GM21390 (cell line): Measurements from ENCODE around the gene MAPK8.
A peak's percentile ranks its signal among the peaks of the same experiment; 100 is the strongest.

Experiments
- ATAC-seq: cut with Tn5 transposase; IDR thresholded peaks from one replicate; pipeline ENCODE4 v1.9.1; 2021; ENCODE audit not compliant: unreplicated experiment

Gene MAPK8

DNA sequence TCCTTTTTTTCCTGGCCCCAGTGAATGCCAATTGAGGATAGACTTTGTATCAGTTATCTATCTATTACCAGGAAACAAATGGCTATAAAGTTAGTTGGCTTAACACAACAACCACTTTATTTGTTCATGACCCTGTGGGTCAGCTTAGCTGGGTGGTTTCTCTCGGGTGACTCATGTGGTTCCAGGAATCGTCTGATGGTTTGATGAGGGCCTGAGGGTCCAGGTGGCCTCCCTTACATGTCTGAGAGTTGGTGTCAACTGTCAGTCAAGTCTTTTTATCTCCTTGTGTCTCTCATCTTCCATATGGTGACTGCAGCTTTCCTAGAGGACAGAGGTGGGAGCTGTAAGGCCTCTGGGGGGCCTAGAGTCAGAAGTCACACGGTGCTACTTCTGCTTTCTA lies 15.3 kb upstream of the MAPK8 start:
- ATAC-seq: no peak

DNA sequence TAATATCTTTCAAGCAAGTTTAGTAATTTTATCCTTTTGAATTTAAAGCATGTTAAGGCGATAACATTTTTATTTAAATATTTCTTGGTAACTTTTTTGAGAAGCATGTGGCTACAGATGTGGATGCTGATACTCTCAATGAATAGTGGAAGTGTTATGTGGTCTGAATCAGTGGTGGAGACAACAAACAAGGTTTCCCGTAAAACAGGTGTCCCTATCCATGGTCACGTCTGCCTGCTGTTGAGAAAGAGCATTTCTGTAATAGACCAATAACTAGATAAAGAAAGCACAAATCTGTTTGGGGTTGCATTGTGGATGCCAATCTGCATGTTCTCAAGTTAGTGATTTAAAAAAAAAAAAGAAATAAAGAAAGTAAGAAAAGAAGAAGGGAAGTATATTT lies 13.9 kb upstream of the MAPK8 start:
- no peak for ATAC-seq

DNA sequence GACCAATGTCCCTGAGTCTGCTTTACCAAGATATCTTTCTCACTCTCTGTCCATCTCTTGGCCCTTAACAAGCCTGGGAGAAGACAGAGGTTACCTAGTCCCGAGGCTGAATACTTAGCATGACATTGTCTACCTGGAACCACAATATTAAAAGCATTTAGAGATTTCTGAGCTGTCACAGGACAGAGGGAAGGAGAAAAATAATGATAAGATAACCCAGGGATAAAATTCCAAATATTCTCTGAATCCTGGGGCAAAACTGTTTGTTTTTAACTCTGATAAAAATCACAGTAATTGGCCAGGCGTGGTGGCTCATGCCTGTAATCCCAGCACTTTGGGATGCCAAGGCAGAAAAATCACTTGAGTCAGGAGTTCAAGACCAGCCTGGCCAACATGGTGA lies 12.0 kb upstream of the MAPK8 start:
- ATAC-seq: no peak

DNA sequence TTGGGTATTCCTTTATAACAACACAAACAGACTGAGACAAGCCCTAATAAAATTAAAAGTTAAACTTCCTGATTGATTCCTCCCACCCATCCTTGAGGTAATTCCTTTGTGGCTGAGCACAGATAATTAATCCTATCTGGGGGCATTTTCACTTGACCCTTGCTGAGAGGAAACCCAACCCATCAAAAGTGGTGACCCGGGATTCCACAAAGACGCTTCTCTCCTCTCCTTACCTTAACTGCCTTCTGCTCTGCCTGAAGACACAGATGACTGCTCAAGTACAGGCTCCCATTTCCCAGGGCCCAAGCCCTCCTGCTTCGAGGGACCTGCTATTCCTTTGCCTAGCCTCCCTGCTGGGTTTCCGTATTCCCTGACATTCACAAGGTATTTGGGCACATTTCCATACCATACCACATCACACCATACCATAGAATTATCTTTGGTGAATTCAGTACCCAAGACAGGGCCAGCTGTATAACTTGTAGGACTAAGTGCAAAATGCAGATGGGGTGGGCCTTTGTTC lies 9.8 kb upstream of the MAPK8 start:
- no peak for ATAC-seq

DNA sequence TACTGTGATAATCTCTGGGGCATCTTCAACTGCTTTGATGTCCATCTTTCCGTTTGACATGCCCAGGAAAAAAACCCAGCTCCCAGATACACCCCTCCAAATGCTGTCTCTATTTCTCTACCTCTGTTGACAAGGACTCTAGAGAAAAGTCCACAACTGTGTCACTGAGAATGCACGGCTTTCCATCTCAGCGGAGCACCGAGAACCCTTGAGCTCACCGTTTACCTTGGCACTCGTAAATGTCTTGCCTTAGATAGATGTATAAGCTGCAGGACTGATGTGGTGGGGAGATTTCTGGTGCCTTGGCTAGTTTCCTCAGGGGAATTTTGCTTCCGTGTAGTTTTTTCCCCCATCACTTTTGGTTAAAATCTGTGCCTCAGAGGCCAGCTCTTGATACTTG lies 7.4 kb upstream of the MAPK8 start:
- no peak for ATAC-seq

DNA sequence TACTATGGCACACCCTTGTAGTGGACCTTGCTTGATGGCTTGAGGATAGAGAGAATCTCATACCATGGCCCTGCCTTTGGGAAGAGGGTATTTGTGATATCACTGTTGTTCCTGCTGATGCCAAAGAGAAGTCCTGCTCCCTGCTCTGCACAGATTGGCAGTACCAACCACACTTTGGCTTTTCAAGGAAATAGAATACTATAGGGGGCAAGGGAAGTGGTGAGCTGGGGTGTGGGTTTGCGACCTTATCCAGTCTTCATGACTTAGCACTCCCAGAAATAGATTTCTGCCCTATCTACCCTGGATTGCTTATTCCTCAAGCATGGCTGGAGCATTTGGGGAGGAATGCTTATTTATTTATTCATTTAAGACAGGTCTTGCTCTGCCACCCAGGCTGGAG lies 6.8 kb upstream of the MAPK8 start:
- ATAC-seq: no peak

DNA sequence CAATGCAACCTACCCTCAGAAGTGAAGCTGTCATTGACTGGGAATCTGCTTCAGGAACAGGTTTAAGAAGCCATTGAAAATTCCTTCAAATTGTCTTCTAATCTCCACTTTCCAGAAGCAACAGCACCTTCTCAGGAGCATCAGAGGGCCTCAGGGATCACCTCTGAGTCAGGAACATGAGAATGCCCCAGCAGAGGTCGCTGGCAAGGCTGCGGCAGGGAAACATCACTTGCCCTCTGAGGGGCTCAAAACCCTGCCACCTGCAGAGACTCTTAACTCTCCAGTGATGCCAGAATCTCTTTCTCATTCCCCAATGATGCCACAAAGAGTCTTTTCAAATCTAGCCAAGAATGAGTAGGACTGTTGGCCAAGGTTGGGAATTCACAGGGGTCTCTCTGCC lies 5.9 kb upstream of the MAPK8 start:
- no peak for ATAC-seq

DNA sequence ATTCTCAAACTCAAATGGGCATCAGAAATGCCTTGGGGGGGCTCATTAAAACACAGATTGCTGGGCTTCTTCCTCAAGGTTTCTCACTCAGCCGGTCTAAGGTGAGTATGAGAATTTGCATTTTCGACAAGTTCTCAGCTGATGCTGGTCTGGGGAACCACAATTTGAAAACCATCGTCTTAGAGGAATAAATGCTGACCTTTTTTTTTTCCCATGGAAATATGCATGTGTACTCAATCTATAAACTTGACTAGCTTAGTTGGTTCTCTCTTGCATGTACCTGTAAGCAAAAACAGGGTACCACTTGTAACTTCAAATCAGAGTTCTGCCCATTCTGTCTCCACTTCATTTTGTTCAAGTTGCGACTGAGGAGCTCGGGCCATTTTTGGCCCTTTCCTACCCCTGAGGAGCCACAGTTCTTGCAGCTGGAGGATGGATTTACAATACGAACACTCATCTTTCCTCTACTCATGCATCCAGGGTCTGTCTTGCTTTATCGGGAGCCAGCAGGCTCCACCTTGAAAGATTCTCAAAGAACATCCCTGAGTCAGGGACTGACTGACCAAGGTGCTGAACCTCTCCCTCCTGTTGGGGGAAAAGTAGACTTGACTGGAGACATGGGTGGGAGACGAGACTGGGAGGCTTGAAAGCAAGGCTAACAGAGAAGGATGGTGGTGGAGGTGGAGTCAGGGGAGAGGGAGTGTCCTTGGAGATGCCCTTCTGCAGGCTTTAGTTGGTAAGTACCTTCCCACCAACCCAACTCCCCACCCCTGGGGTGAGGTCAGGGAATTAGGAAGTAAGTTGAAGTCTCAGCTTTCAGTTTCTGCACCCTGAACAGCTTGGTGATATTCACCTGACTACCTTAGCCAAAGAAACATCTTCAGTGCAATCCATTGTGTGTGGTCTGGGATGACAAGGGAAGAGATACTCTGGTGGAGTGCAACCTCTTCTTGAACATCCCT lies 3.7 kb upstream of the MAPK8 start:
- no peak for ATAC-seq

DNA sequence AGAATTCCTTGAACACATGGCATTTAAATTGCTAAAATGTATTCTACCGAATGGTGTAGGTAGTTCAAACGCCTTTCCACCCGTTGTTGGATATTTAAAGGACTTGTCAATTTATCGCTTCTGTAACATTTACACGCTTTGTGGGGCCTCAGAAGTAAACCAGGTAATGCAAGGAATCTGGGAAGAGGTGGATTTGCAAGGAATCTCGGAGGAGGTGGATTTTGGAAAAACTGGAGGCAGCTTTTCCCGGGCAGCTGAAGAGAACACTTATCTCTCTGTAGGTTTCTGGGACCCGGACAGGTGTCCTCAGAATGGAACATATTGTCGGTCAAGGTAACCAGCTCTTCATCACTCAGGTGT lies 592 bp upstream of the MAPK8 start:
- no peak for ATAC-seq

DNA sequence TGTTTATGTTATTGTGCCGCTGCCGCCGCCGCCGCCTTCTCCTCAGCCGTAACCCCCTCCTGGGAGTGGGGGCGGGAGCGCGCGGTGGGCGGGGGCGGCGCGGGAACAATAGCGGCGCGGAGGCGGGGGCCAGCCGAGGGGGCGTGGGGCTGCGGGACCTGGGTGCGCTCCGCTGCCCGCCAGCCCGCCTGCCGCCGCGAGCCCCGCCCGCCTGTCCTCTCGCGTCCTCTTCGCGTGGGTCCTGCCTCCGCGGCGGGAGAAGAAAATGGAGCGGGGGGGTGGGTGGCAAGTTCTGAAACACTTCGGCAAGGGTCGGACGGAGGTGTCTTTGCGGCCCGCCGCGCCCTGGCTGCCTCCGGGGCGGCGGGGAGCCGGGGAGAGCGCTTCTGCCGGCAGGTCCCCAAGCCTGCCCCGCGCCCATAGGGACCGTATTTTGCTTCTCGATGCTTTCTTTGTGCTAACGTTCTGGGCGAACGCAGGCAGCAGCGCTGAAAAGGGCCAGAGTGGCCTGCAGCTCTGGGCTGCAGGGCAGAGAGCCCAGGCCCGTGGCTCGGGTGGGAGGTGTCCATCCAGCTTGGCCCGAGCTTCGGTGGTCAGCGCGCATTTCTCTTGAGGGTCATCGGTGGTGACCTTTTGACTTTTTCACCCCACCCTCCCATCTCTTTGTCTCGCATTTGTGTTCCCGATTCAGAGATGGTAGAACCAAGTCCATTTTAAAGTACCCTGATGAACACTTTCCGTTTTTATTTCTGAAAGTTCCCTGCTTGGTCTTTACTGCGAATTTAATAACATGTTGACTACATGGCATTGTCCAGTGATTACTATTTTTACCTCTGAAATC lies 613 bp downstream of the MAPK8 start:
- ATAC-seq: peak; percentile 36

DNA sequence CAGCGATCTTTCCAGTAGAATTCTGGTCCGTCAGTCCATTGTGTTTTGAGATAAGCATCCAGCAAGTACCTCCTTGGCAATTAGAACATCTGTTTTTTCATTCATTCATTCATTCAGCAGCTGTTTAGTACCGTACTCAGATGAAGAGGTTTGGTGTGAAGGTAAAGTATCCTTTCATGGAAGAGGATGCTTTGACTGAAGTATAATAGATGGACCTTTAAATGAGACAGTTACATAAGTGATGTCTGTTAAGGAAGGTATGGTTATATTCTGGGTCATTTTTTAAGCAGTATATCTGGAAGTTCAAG lies 1.2 kb downstream of the MAPK8 start:
- no peak for ATAC-seq

DNA sequence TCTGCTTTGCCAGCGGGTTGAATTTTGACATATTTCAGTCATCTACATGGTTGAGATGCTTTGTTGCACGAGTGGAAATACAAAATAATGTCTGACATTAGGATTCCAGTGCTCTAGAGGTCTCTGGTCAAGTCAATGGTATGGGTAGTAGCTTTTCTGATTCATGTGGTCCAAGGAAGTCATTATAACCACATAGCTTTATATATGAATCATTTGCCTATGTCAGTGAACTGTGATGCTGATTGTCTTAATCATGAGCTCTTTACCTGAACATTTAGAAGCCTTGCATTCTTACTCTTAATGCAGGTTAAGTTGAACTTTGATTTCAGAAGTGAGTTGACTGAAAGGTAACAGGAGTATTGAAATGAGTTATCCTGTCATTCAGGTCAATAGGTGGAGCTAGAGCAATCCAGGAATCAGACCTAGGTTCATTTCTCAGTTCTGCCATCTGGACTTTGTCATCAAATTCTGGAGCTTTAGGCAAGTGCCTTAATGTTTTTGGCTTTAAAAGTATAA lies 3.3 kb downstream of the MAPK8 start:
- no peak for ATAC-seq

DNA sequence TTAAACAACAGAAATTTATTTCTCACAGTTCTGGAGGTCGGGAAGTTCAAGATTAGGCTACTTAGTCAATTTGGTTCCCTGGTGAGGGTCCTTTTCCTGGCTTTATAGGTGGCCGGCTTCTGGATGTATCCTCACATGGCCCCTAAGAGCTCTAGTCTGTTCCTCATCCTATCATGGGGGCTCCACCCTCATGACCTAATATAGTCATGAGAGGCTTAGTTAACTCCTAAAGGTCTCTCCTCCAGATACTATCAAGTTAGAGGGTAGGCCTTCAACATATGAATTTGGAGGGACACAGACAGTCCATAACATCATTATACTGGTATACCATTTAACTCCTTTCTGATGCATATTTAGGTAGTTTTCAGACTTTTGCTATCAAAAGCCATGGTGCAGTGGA lies 7.6 kb downstream of the MAPK8 start:
- no peak for ATAC-seq

DNA sequence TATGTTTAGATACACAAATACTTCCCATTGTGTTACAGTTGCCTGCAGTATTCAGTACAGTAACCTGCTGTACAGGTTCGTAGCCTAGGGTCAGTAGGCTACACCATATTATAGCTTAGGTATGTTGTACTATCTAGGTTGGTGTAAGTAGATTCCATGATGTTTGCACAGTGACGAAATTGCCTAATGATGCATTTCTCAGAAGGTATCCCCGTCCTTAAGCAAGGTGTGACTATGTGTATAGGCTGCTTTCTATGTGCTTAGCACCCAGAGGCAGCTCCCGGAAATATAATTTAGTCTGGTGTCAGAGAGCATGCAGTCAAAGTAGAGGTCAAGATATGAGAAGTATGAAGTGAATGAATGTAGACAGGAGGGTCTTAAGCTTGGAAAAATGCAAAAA lies 9.8 kb downstream of the MAPK8 start:
- no peak for ATAC-seq

DNA sequence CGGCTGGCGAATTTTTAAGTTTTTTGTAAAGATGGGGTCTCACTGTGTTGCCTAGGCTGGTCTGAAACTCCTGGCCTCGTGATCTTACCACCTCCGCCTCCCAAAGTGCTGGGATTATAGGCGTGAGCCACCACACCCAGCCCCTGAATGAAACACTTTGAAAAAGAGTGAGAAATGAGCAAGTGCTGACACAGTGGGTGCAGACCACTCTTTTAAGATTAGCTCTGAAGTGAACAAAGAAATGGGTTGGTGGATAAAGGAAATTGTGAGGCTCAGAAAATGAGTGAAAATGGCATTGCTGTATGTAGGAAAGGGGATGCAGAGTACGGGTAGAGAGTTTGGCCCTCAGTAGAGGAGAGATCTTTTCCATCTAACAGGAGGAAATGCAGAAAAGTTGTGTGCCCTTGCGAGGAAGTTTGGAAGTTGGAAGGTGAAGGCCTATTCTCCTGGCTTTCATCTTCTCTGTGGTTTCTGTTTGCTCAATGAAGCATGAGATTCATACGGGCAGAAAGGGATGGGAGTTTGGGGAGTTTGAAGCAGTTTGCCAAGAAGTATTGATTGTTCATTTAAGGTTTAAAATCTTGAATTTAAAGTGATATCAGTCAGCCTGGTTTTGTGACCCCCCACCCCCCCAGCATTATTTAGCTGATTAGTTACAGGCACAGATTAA lies 11.0 kb downstream of the MAPK8 start:
- no peak for ATAC-seq

DNA sequence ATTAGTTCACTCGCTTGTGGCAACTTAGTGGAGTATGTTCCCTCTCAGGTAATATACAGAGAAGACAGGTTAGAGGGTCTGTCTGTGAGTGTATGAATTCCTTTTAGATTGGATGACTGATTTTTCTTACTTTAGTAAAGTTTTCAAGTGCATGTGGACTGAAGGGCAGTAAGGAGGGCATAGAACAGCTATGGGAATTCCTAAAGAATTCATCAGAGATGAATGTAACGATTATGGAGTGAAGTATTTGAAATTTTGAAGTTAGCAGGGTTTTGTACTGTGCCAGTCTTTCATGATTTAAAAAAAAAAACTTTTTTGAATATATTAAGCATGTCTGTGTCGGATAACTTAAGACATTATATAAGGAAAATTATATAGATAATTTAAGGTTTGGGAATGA lies 15.5 kb downstream of the MAPK8 start:
- no peak for ATAC-seq

DNA sequence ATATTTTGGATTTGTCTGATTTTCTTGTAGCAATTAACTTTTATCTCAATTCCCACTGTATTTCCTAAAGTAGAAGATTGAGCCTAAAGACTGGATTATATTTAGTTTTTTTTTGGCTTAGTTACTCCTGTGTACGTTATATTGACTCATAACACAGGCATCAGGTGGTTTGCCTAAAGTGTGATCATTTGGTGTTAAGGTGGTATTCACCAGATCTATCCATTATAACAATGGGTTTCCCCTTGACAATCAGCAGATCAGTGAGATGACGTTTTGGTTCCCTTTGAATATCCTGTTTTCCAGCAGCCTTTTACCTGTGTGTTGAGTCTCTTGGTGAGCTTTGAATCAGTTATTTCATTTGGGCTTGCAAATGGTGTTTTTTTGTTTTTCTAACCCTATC lies 18.1 kb downstream of the MAPK8 start:
- no peak for ATAC-seq

DNA sequence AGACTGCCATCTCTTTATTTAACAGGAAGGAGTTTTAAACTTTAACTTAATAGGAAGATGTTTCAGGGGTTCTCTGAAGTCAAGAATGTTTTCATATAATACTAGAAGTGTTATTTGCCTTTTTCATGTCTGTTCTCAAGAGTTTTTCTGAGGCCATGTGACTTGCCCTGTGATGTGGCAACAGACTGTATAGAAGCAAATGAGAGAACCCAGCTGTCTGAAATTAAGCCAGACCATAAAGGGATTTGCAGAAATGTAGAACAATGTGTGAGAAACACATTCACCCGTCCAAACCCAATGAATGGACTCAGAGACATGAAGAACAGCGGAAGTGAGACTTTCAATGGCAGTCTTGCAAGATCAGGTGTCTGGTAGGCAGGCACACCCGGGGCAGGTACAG lies 23.8 kb downstream of the MAPK8 start:
- no peak for ATAC-seq

DNA sequence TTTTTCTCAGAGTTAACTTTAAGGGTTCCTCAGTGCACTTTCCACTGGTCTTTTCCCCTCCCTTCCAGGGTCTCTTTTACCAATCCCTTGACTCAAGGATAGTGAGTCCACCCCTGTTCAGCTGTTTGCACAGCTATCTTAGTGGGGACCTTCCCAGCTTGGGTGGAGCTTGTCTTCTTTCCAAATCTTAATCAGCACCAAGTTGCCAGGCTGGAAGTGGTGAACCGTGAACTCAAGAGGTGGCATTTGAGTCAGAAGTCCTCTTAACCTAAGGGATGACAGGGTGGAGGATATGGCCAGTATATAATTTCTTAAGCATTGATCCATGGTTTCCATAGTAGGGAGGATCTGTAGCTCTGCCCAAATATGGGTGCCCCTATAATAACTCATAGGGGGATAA lies 25.0 kb downstream of the MAPK8 start:
- no peak for ATAC-seq

DNA sequence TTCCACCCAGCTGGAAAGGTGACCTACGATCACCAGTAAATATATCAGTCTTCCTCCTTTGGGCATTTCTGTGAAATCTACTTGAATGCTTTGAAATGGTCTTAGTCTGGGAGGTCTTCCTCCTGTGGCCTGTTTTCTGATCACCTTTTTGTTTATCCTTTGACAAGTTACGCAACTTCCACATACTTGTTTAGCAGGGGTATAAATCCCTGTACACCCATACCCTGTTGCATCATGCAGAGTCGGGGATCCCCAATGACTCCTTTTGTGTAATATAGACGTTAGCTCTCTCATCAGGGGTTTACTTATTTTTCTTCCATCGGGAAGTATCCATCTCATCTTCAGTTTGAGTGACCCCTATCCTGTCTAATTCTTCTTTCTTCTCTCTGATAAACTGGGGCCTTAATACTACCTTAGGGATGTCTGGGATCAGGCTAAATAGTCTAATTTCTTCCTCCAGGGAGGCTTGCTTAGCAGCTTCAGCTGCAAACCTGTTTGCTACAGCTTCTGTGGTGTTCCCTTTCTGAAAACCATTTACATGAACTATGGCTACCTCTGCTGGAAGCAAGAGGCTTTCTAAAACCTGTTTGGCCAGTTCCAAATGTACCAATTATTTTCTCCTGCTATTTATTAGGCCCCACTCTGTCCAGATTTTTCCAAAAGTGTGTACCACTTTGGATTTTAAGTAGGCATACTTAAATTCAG lies 25.8 kb downstream of the MAPK8 start:
- ATAC-seq: no peak

DNA sequence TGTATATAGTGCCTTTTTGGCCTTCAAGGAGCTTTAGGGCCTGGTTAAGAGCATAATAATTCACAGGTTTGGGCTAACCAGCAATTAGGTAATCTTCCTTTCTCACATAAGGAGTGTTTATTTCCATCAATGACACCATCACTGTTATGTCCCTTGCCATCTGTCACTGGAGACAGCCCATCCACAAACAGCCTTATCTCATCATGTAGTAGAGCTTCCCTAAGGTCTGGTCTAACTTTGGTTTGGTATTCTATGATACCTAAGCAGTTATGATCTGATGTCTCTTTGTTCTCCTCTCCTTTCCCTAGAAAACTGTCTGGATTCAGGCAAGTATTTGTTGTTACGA lies 26.4 kb downstream of the MAPK8 start:
- ATAC-seq: no peak
